GM12891 (cell line): Measurements from ENCODE around the gene TPCN2.

Experiments
- POLR2A ChIP-seq: IDR thresholded peaks from 2 replicates; pipeline ENCODE4 v1.6.1; 2011; ENCODE audit warnings: low read depth, low read length, control low read depth
- POLR2AphosphoS5 ChIP-seq: IDR thresholded peaks from 2 replicates; pipeline ENCODE4 v1.6.1; 2011; ENCODE audit warnings: low read depth, low read length, control low read depth
- SPI1 ChIP-seq: IDR thresholded peaks from 2 replicates; pipeline ENCODE4 v1.6.1; 2011; ENCODE audit warnings: low read depth, low read length, control low read depth
- TAF1 ChIP-seq: IDR thresholded peaks from 2 replicates; pipeline ENCODE4 v1.6.1; 2011; ENCODE audit warnings: low read depth, low read length, control low read depth

GRCh38 chr11:69174841-69175240, 126.1 kb downstream of the TPCN2 start:
- TF ChIP-seq POLR2A (no peak), TAF1 (no peak), POLR2AphosphoS5 (no peak), SPI1 (no peak)
